CD14-positive monocyte (primary cell): Measurements from ENCODE around the gene XXYLT1. TPM values are rescaled to one million over a fixed set of nuclear protein-coding genes. Genes with fewer than 3 reads are reported as not detected.

Experiments
- DNase-seq, 3 donors: peaks; one replicate each; pipeline ENCODE4 v3.0.0-alpha.2; 2011 to 2022
- H2AFZ ChIP-seq: 2 replicates; pipeline ENCODE4 v1.6.0; 2012; ENCODE audit warnings: mild to moderate bottlenecking, low read depth, low read length, inconsistent platforms; ENCODE audit not compliant: insufficient read depth, poor library complexity, severe bottlenecking
- H3K27ac ChIP-seq, 2 donors: 1 replicate in 1 of 2; 2 replicates in 1 of 2; pipeline ENCODE4 v1.5.1; 2012 to 2013; ENCODE audit warnings: low read length in 2 of 2, control low read depth in 1 of 2, inconsistent platforms in 1 of 2, low read depth in 1 of 2, mild to moderate bottlenecking in 1 of 2
- H3K27me3 ChIP-seq, 2 donors: one replicate each; pipeline versions ENCODE4 v1.6.0 to v1.6.1; 2011 to 2013; ENCODE audit warnings: low read length in 2 of 2; ENCODE audit not compliant: control insufficient read depth in 2 of 2, insufficient read depth in 2 of 2
- H3K36me3 ChIP-seq, 2 donors: replicated peaks in 1 of 2; 1 replicate in 1 of 2; 2 replicates in 1 of 2; pipeline versions ENCODE4 v1.5.1 to v1.6.1; 2012 to 2013; ENCODE audit warnings: low read length in 2 of 2, control low read depth in 1 of 2, inconsistent platforms in 1 of 2, mild to moderate bottlenecking in 1 of 2; ENCODE audit not compliant: insufficient read depth in 2 of 2, control insufficient read depth in 1 of 2
- H3K4me1 ChIP-seq, 2 donors: 1 replicate in 1 of 2; 2 replicates in 1 of 2; pipeline versions ENCODE4 v1.5.1 to v1.6.1; 2012 to 2013; ENCODE audit warnings: low read length in 2 of 2, control low read depth in 1 of 2, inconsistent platforms in 1 of 2, mild to moderate bottlenecking in 1 of 2, moderate library complexity in 1 of 2; ENCODE audit not compliant: insufficient read depth in 2 of 2, control insufficient read depth in 1 of 2
- H3K4me2 ChIP-seq: replicated peaks from 2 replicates; pipeline ENCODE3; 2012; ENCODE audit warnings: low read length, moderate library complexity, mild to moderate bottlenecking; ENCODE audit not compliant: poor library complexity, severe bottlenecking; ENCODE audit errors: extremely low read depth
- H3K4me3 ChIP-seq, 3 experiments: fragments of 200-600 bp in 1 of 3; sonication (generic) in 1 of 3; replicated peaks in 1 of 3; 1 replicate in 2 of 3; 2 replicates in 1 of 3; pipeline ENCODE4 v1.5.1; 2011 to 2013; ENCODE audit warnings: low read length in 3 of 3, mild to moderate bottlenecking in 3 of 3, control low read depth in 2 of 3, low read depth in 2 of 3, inconsistent platforms in 1 of 3, moderate library complexity in 1 of 3
- H3K79me2 ChIP-seq: 2 replicates; pipeline ENCODE4 v1.6.0; 2012; ENCODE audit warnings: mild to moderate bottlenecking, control low read depth, inconsistent platforms, low read length, moderate library complexity; ENCODE audit not compliant: insufficient read depth
- H3K9ac ChIP-seq: 2 replicates; pipeline ENCODE4 v1.6.0; 2017; ENCODE audit warnings: low read length, mild to moderate bottlenecking; ENCODE audit not compliant: insufficient read depth, poor library complexity, severe bottlenecking
- H3K9me3 ChIP-seq, 2 donors: replicated peaks in 1 of 2; 1 replicate in 1 of 2; 2 replicates in 1 of 2; pipeline versions ENCODE4 v1.5.1 to v1.6.1; 2012 to 2013; ENCODE audit warnings: low read length in 2 of 2, control low read depth in 1 of 2; ENCODE audit not compliant: control insufficient read depth in 1 of 2, insufficient read depth in 1 of 2
- H4K20me1 ChIP-seq: 2 replicates; pipeline ENCODE4 v1.6.0; 2012; ENCODE audit warnings: mild to moderate bottlenecking, low read length, control low read depth, moderate library complexity; ENCODE audit not compliant: insufficient read depth
- H3K27ac Mint-ChIP-seq, 7 donors: one replicate each; pipeline ENCODE4 v1.8.0; 2020; ENCODE audit warnings: mild to moderate bottlenecking in 7 of 7, mixed read lengths in 7 of 7, moderate library complexity in 6 of 7, inconsistent platforms in 2 of 7
- H3K27me3 Mint-ChIP-seq, 3 donors: one replicate each; pipeline ENCODE4 v1.8.0; 2021 to 2022; ENCODE audit warnings: low read depth in 3 of 3, mild to moderate bottlenecking in 3 of 3, mixed read lengths in 3 of 3, moderate library complexity in 3 of 3, inconsistent platforms in 1 of 3
- H3K36me3 Mint-ChIP-seq, 2 donors: one replicate each; pipeline ENCODE4 v1.8.0; 2020; ENCODE audit warnings: mixed read lengths in 2 of 2, inconsistent platforms in 1 of 2, mild to moderate bottlenecking in 1 of 2
- H3K4me1 Mint-ChIP-seq: one replicate; pipeline ENCODE4 v1.8.0; 2020; ENCODE audit warnings: mild to moderate bottlenecking, mixed read lengths
- H3K4me3 Mint-ChIP-seq, 2 donors: one replicate each; pipeline ENCODE4 v1.8.0; 2020; ENCODE audit warnings: mild to moderate bottlenecking in 2 of 2, mixed read lengths in 2 of 2, moderate library complexity in 1 of 2
- H3K9me3 Mint-ChIP-seq, 7 donors: one replicate each; pipeline ENCODE4 v1.8.0; 2020 to 2022; ENCODE audit warnings: mixed read lengths in 7 of 7, mild to moderate bottlenecking in 6 of 7, moderate library complexity in 6 of 7, inconsistent platforms in 2 of 7
- WGBS: methylation state at CpG from one replicate; pipeline ENCODE4 v1.1.5; 2013; ENCODE audit warnings: missing lambda C conversion rate; ENCODE audit not compliant: insufficient coverage; 5-methylcytosine and 5-hydroxymethylcytosine counted together
- intact Hi-C, 2 donors: fragments of 100-400 bp; cut with micrococcal nuclease; formaldehyde crosslinking; loops; one replicate each; pipeline versions ENCODE4 v1.15.0 to v1.15.1; 2023
- polyA plus RNA-seq, 3 donors: library from polyadenylated mRNA; depleted of rRNA in 1 of 3; unstranded in 2 of 3; stranded (reverse) in 1 of 3; fragments of 300-500 nt in 2 of 3; fragments of >200 nt in 1 of 3; fragmentation: Illumina TruSeq in 2 of 3; gene quantifications; 1 replicate in 2 of 3; 2 replicates in 1 of 3; pipeline ENCODE4 v1.2.3, GENCODE V29; 2012 to 2021
- TF ChIP-seq, protein P1 (sequence below): fragments of 200-600 bp; IDR thresholded peaks from one replicate; pipeline ENCODE4 v1.8.0; 2022; ENCODE audit warnings: antibody characterized with exemption, mild to moderate bottlenecking

XXYLT1 gene
- polyA plus RNA-seq, 3 donors = 11.8 to 13.5 (median 13.2) TPM

DNA sequence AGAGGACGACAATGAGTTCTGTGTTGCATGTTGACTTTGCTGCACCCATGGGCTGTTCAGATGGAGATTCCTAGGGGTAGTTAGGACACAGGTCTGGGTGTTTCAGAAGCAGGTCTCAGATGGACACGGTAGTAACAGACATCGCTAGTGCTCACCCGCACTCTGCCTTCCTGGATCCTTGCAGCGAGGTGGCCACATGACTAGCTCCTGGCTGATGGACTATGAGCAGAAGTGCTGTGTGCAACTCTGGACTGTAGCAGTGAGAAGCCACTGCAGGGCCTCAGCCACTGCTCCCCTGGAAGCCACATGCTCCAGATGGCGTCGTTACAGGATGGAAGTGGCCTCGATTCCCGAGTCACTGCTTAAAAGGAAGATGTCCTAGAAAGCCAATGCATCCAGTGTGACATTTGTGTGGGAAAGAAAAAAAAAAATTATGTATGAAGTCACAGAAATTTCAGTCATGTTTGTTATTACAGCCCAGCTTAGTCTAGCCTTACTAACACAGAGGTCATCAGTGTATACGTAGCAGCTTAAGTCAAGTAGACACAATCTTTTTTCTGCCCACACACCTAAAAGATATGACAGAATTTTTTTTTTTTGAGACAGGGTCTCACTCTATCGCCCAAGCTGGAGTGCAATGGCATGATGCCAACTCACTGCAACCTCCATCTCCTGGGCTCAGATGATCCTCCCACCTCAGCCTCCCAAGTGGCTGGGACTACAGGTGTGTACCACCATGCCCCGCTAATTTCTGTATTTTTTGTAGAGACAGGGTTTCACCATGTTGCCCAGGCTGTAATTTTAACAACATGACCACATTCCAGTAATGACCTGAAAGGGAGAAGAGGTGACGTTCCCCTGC is 95.3 kb downstream of the XXYLT1 start:
- no peak overlapping the region for H3K9ac ChIP-seq
- no peak overlapping the region for H3K4me3 Mint-ChIP-seq
- 62% methylated on average over 9 of the region's 13 CpGs for WGBS
- peak overlapping the region in 2 of 7 donors; percentile 60 to 66 for H3K27ac Mint-ChIP-seq
- no peaks in the 10 kb centered on the region for H3K9me3 ChIP-seq
- no peaks in the 10 kb centered on the region for H3K27me3 ChIP-seq
- H3K79me2 ChIP-seq = no peaks in the 10 kb centered on the region
- peaks cover 17 to 18% of the 10 kb centered on the region in 2 donors for H3K36me3 Mint-ChIP-seq
- H3K27ac ChIP-seq = no peak overlapping the region
- no peaks in the 10 kb centered on the region for H3K36me3 ChIP-seq
- peaks cover 0 to 5% (median 4%) of the 10 kb centered on the region in 3 donors for H3K27me3 Mint-ChIP-seq
- no peak overlapping the region for H3K4me2 ChIP-seq
- no peak overlapping the region for H3K4me3 ChIP-seq
- TF ChIP-seq, protein P1, sequence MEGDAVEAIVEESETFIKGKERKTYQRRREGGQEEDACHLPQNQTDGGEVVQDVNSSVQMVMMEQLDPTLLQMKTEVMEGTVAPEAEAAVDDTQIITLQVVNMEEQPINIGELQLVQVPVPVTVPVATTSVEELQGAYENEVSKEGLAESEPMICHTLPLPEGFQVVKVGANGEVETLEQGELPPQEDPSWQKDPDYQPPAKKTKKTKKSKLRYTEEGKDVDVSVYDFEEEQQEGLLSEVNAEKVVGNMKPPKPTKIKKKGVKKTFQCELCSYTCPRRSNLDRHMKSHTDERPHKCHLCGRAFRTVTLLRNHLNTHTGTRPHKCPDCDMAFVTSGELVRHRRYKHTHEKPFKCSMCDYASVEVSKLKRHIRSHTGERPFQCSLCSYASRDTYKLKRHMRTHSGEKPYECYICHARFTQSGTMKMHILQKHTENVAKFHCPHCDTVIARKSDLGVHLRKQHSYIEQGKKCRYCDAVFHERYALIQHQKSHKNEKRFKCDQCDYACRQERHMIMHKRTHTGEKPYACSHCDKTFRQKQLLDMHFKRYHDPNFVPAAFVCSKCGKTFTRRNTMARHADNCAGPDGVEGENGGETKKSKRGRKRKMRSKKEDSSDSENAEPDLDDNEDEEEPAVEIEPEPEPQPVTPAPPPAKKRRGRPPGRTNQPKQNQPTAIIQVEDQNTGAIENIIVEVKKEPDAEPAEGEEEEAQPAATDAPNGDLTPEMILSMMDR = no peak
- peaks cover 0 to 5% (median 4%) of the 10 kb centered on the region in 7 donors for H3K9me3 Mint-ChIP-seq
- intact Hi-C loops = no loop called here
- H4K20me1 ChIP-seq = peaks cover 4% of the 10 kb centered on the region
- H3K4me1 Mint-ChIP-seq = peaks cover 67% of the 10 kb centered on the region
- DNase-seq = no peak
- no peak overlapping the region for H2AFZ ChIP-seq
- H3K4me1 ChIP-seq = peaks cover 57 to 59% of the 10 kb centered on the region in 2 donors

DNA sequence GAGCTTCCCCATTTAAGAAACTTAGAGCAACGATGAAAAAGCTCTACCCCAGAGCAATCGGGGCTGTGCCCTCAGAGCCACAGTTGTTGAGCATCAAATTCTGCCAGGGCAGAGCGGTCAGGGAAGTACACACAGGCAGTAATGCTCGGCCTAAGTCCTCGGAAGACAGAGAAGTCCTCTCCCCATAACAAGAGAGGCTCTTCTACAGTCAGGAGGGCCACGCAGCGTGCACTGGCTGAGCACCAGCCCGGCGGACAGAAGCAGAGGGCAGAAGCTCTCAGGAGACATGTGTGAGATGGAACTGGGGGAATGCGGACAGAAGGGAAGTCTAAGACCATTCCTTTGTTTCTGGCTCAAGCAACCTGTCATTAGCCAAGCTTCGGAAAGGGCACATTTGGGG is 95.9 kb downstream of the XXYLT1 start:
- peaks cover 17 to 18% of the 10 kb centered on the region in 2 donors for H3K36me3 Mint-ChIP-seq
- H3K27ac Mint-ChIP-seq = peak overlapping the region in 5 of 7 donors; percentile 66 to 86 (median 70)
- 71% methylated on average over 9 of the region's 11 CpGs for WGBS
- no peak for DNase-seq
- Histone ChIP-seq H4K20me1 (peaks cover 4% of the 10 kb centered on the region), H3K79me2 (no peaks in the 10 kb centered on the region), H3K27ac (no peak overlapping the region), H3K9ac (no peak overlapping the region), H3K36me3 (no peaks in the 10 kb centered on the region), H3K4me3 (no peak overlapping the region), H3K9me3 (no peaks in the 10 kb centered on the region), H3K4me2 (no peak overlapping the region), H3K4me1 (peaks cover 54 to 57% of the 10 kb centered on the region in 2 donors), H3K27me3 (no peaks in the 10 kb centered on the region), H2AFZ (no peak overlapping the region)
- peaks cover 0 to 5% (median 4%) of the 10 kb centered on the region in 7 donors for H3K9me3 Mint-ChIP-seq
- no peak overlapping the region for H3K4me3 Mint-ChIP-seq
- intact Hi-C loops = no loop called here
- H3K27me3 Mint-ChIP-seq = peaks cover 1 to 5% (median 4%) of the 10 kb centered on the region in 3 donors
- peaks cover 64% of the 10 kb centered on the region for H3K4me1 Mint-ChIP-seq
- TF ChIP-seq, protein P1 = no peak
